H9 (cell line): Measurements from ENCODE around the gene BACH2. TPM values are rescaled to one million over a fixed set of nuclear protein-coding genes. Genes with fewer than 3 reads are reported as not detected.
"Not testable (repeated sequence)": the region's sequence is repeated elsewhere in the genome, so short reads cannot be mapped to it uniquely, and the experiment has no call there.

Experiments used
- DNase-seq: peaks from one replicate; pipeline ENCODE4 v3.0.0-alpha.2; 2017
- H2AFZ ChIP-seq: one replicate; pipeline ENCODE4 v1.6.1; 2013; ENCODE audit warnings: mild to moderate bottlenecking, low read length, control low read depth, moderate library complexity
- H2AK5ac ChIP-seq: 2 replicates; pipeline ENCODE4 v1.6.1; 2013; ENCODE audit warnings: low read length, control low read depth, mixed read lengths; ENCODE audit not compliant: insufficient read length
- H2BK120ac ChIP-seq: one replicate; pipeline ENCODE4 v1.6.1; 2013; ENCODE audit warnings: low read depth, mild to moderate bottlenecking, low read length, control low read depth, inconsistent platforms; ENCODE audit not compliant: poor library complexity, severe bottlenecking
- H2BK12ac ChIP-seq: 2 replicates; pipeline ENCODE4 v1.6.1; 2013; ENCODE audit warnings: low read length, control low read depth, mixed read lengths, low read depth; ENCODE audit not compliant: insufficient read length
- H2BK15ac ChIP-seq: 2 replicates; pipeline ENCODE4 v1.6.1; 2013; ENCODE audit warnings: low read depth, low read length, control low read depth
- H2BK20ac ChIP-seq: one replicate; pipeline ENCODE4 v1.6.1; 2013; ENCODE audit warnings: low read depth, mild to moderate bottlenecking, low read length, control low read depth, inconsistent platforms; ENCODE audit not compliant: poor library complexity, severe bottlenecking
- H2BK5ac ChIP-seq: 2 replicates; pipeline ENCODE4 v1.6.1; 2013; ENCODE audit warnings: low read length, control low read depth, mixed read lengths; ENCODE audit not compliant: insufficient read length
- H3K14ac ChIP-seq: 2 replicates; pipeline ENCODE4 v1.6.1; 2013; ENCODE audit warnings: low read length, control low read depth; ENCODE audit not compliant: insufficient read depth
- H3K18ac ChIP-seq: 2 replicates; pipeline ENCODE4 v1.6.1; 2013; ENCODE audit warnings: low read depth, mild to moderate bottlenecking, mixed read lengths, low read length, control low read depth; ENCODE audit not compliant: insufficient read length
- H3K23ac ChIP-seq: 2 replicates; pipeline ENCODE4 v1.6.1; 2013; ENCODE audit warnings: low read length, control low read depth, mixed read lengths, low read depth; ENCODE audit not compliant: insufficient read length
- H3K23me2 ChIP-seq: 2 replicates; pipeline ENCODE4 v1.6.1; 2013; ENCODE audit warnings: low read depth, mild to moderate bottlenecking, mixed read lengths, low read length, control low read depth; ENCODE audit not compliant: insufficient read length, poor library complexity, severe bottlenecking
- H3K27ac ChIP-seq: 2 replicates; pipeline ENCODE4 v1.5.1; 2013; ENCODE audit warnings: low read length, control low read depth, mixed read lengths, low read depth; ENCODE audit not compliant: insufficient read length
- H3K27me3 ChIP-seq: 2 replicates; pipeline ENCODE4 v1.6.1; 2013; ENCODE audit warnings: low read length, control low read depth, inconsistent platforms; ENCODE audit not compliant: insufficient read depth
- H3K4ac ChIP-seq: 2 replicates; pipeline ENCODE4 v1.6.1; 2013; ENCODE audit warnings: low read depth, mild to moderate bottlenecking, control low read depth, inconsistent platforms, low read length, moderate library complexity
- H3K4me1 ChIP-seq: 2 replicates; pipeline ENCODE4 v1.6.1; 2013; ENCODE audit warnings: low read length, control low read depth, inconsistent platforms; ENCODE audit not compliant: insufficient read depth
- H3K4me2 ChIP-seq: 2 replicates; pipeline ENCODE4 v1.6.1; 2013; ENCODE audit warnings: low read length, control low read depth, mixed read lengths; ENCODE audit not compliant: insufficient read length, insufficient read depth
- H3K56ac ChIP-seq: 2 replicates; pipeline ENCODE4 v1.6.1; 2013; ENCODE audit warnings: low read depth, mild to moderate bottlenecking, mixed read lengths, low read length, control low read depth; ENCODE audit not compliant: insufficient read length
- H3K79me1 ChIP-seq: 2 replicates; pipeline ENCODE4 v1.6.1; 2013; ENCODE audit warnings: low read depth, mild to moderate bottlenecking, moderate library complexity, low read length, control low read depth, inconsistent platforms; ENCODE audit not compliant: insufficient read depth, poor library complexity, severe bottlenecking
- H3K79me2 ChIP-seq: 2 replicates; pipeline ENCODE4 v1.6.1; 2013; ENCODE audit warnings: low read length, control low read depth, inconsistent platforms; ENCODE audit not compliant: insufficient read depth
- H3K9ac ChIP-seq: 2 replicates; pipeline ENCODE4 v1.6.1; 2013; ENCODE audit warnings: low read length, control low read depth, mixed read lengths; ENCODE audit not compliant: insufficient read length; ENCODE audit errors: extremely low read depth
- H3K9me3 ChIP-seq: one replicate; pipeline ENCODE4 v1.6.1; 2013; ENCODE audit warnings: low read depth, low read length, inconsistent platforms; ENCODE audit not compliant: control insufficient read depth
- H3T11ph ChIP-seq: one replicate; pipeline ENCODE4 v1.6.1; 2013; ENCODE audit warnings: mild to moderate bottlenecking, low read length, control low read depth, inconsistent platforms
- H4K20me1 ChIP-seq: one replicate; pipeline ENCODE4 v1.6.1; 2013; ENCODE audit not compliant: control insufficient read depth, insufficient read length, insufficient read depth
- H4K5ac ChIP-seq: 2 replicates; pipeline ENCODE4 v1.6.1; 2013; ENCODE audit warnings: low read depth, mild to moderate bottlenecking, mixed read lengths, low read length, control low read depth; ENCODE audit not compliant: insufficient read length
- H4K8ac ChIP-seq: replicated peaks from 2 replicates; pipeline ENCODE4 v1.6.1; 2013; ENCODE audit warnings: low read length, control low read depth, mixed read lengths, low read depth; ENCODE audit not compliant: insufficient read length
- H4K91ac ChIP-seq: 2 replicates; pipeline ENCODE4 v1.6.1; 2013; ENCODE audit warnings: low read depth, mild to moderate bottlenecking, moderate library complexity, mixed read lengths, low read length, control low read depth; ENCODE audit not compliant: insufficient read length
- H3K27ac Mint-ChIP-seq, 3 experiments: 2 replicates in 2 of 3; 3 replicates in 1 of 3; pipeline ENCODE4 v1.8.0; 2020 to 2021; ENCODE audit warnings: mixed read lengths in 3 of 3, mild to moderate bottlenecking in 1 of 3, moderate library complexity in 1 of 3
- H3K27me3 Mint-ChIP-seq: 2 replicates; pipeline ENCODE4 v1.8.0; 2021; ENCODE audit warnings: low read depth, mild to moderate bottlenecking, moderate library complexity, mixed read lengths
- H3K36me3 Mint-ChIP-seq, 3 experiments: 2 replicates in 2 of 3; 3 replicates in 1 of 3; pipeline ENCODE4 v1.8.0; 2020 to 2021; ENCODE audit warnings: low read depth in 3 of 3, mixed read lengths in 3 of 3; ENCODE audit not compliant: insufficient read depth in 1 of 3
- H3K4me1 Mint-ChIP-seq, 2 experiments: 2 replicates each; pipeline ENCODE4 v1.8.0; 2020; ENCODE audit warnings: mixed read lengths in 2 of 2
- H3K4me3 Mint-ChIP-seq, 2 experiments: 2 replicates in 1 of 2; 3 replicates in 1 of 2; pipeline ENCODE4 v1.8.0; 2020 to 2021; ENCODE audit warnings: mild to moderate bottlenecking in 2 of 2, mixed read lengths in 2 of 2, moderate library complexity in 1 of 2
- H3K9me3 Mint-ChIP-seq, 2 experiments: 2 replicates in 1 of 2; 3 replicates in 1 of 2; pipeline ENCODE4 v1.8.0; 2020; ENCODE audit warnings: mild to moderate bottlenecking in 2 of 2, mixed read lengths in 2 of 2, moderate library complexity in 1 of 2
- WGBS: extraction: QIAGEN DNeasy Blood & Tissue Kit; methylation state at CpG from one replicate; pipeline ENCODE4 v1.1.7; 2013; ENCODE audit warnings: missing lambda C conversion rate, low lambda C conversion rate, mixed read lengths; ENCODE audit not compliant: insufficient read length; ENCODE audit errors: extremely low coverage; 5-methylcytosine and 5-hydroxymethylcytosine counted together
- total RNA-seq: library from RNA; stranded (reverse); gene quantifications from 2 replicates; pipeline ENCODE4 v1.2.1, GENCODE V29; 2021

The BACH2 gene
- total RNA-seq, 1 experiment from 2014 or later, result 2.0 TPM

GRCh38 chr6:90055924-90056323, 240.7 kb downstream of the BACH2 start:
- peaks cover 8 to 28% (median 21%) of the 10 kb centered on the region in 3 experiments; a peak in 6 of 7 replicates for H3K36me3 Mint-ChIP-seq
- H3K9ac ChIP-seq, H3K4me1 Mint-ChIP-seq, H2BK120ac ChIP-seq, H2BK12ac ChIP-seq, H3K27me3 Mint-ChIP-seq, H2AK5ac ChIP-seq, H3K56ac ChIP-seq, H3T11ph ChIP-seq, H3K79me2 ChIP-seq, H3K23me2 ChIP-seq, H2AFZ ChIP-seq, H3K14ac ChIP-seq, H3K4ac ChIP-seq, H3K79me1 ChIP-seq, H2BK15ac ChIP-seq, H3K23ac ChIP-seq, DNase-seq, H4K20me1 ChIP-seq, H3K4me1 ChIP-seq, H4K5ac ChIP-seq, H2BK5ac ChIP-seq, H3K4me3 Mint-ChIP-seq, H3K27ac ChIP-seq, H3K4me2 ChIP-seq, H3K27me3 ChIP-seq, H2BK20ac ChIP-seq, H4K8ac ChIP-seq, H3K27ac Mint-ChIP-seq, H4K91ac ChIP-seq, H3K18ac ChIP-seq: not testable (repeated sequence)
- H3K9me3 ChIP-seq, result peaks cover 12% of the 10 kb centered on the region
- peaks cover 38 to 43% of the 10 kb centered on the region in 2 experiments for H3K9me3 Mint-ChIP-seq
- WGBS, result no CpG with 5 or more reads among the region's 1 CpG

GRCh38 chr6:90054193-90054592, 242.4 kb downstream of the BACH2 start:
- H3K23me2 ChIP-seq, H3K27me3 ChIP-seq, H2AK5ac ChIP-seq, H3K4me2 ChIP-seq, H3K27ac ChIP-seq, H3K9ac ChIP-seq, H2AFZ ChIP-seq, H2BK12ac ChIP-seq, H3K27ac Mint-ChIP-seq, H3K4me1 ChIP-seq, H2BK5ac ChIP-seq, H3K18ac ChIP-seq, H4K91ac ChIP-seq, H3K4me3 Mint-ChIP-seq, H4K5ac ChIP-seq, H4K8ac ChIP-seq, H3K23ac ChIP-seq, H3K56ac ChIP-seq, H3K79me1 ChIP-seq, H4K20me1 ChIP-seq, DNase-seq, H3K79me2 ChIP-seq, H3K4ac ChIP-seq, H3K14ac ChIP-seq, H3K4me1 Mint-ChIP-seq, H3T11ph ChIP-seq, H2BK120ac ChIP-seq, H3K27me3 Mint-ChIP-seq, H2BK20ac ChIP-seq, H2BK15ac ChIP-seq: not testable (repeated sequence)
- peaks cover 12% of the 10 kb centered on the region for H3K9me3 ChIP-seq
- H3K36me3 Mint-ChIP-seq, result peaks cover 8 to 28% (median 21%) of the 10 kb centered on the region in 3 experiments; a peak in 6 of 7 replicates
- WGBS, result no CpG with 5 or more reads among the region's 12 CpGs
- H3K9me3 Mint-ChIP-seq, result peaks cover 37 to 42% of the 10 kb centered on the region in 2 experiments
